ENCODE results near the gene VAMP2. TPM values are rescaled to one million over a fixed set of nuclear protein-coding genes. Genes with fewer than 3 reads are reported as not detected.
A peak's percentile ranks its signal among the peaks of the same experiment; 100 is the strongest.

The VAMP2 gene
- total RNA-seq, 1 experiment from 2014 or later, result 2.0 TPM

- no peak for DNase-seq (ENCODE audit: low read depth)
Measured at GRCh38 chr17:8123695-8124349, 38.9 kb downstream of the VAMP2 start, which contains the start of gene HES7. Gene HES7 (minus strand): TSS chr17:8124106. CDS start chr17:8124084, 22 bp downstream.

GRCh38 chr17:8122924-8123694 is 39.6 kb downstream of the VAMP2 start:
- DNase-seq (ENCODE audit: low read depth), result peak; percentile 33

GRCh38 chr17:8122422-8122923 is 40.3 kb downstream of the VAMP2 start:
- DNase-seq (ENCODE audit: low read depth), result peak; percentile 63

GRCh38 chr17:8121681-8122421 is 40.9 kb downstream of the VAMP2 start:
- DNase-seq (ENCODE audit: low read depth), result peak; percentile 59

GRCh38 chr17:8121407-8121680 is 41.4 kb downstream of the VAMP2 start:
- DNase-seq (ENCODE audit: low read depth), result no peak

- DNase-seq (ENCODE audit: low read depth), result peak; percentile 57
Measured at GRCh38 chr17:8120520-8121406, 42.0 kb downstream of the VAMP2 start.

GRCh38 chr17:8119581-8120519 is 42.9 kb downstream of the VAMP2 start:
- peak; percentile 85 for DNase-seq (ENCODE audit: low read depth)

GRCh38 chr17:8118769-8119580 is 43.8 kb downstream of the VAMP2 start:
- peak; percentile 72 for DNase-seq (ENCODE audit: low read depth)

GRCh38 chr17:8117980-8118768 is 44.6 kb downstream of the VAMP2 start, which contains the start of gene ALOXE3:
Gene ALOXE3 (minus strand): TSS chr17:8118514. CDS start chr17:8117990, 524 bp downstream.
- peak; percentile 44 for DNase-seq (ENCODE audit: low read depth)

- DNase-seq (ENCODE audit: low read depth), result no peak
Measured at GRCh38 chr17:8117367-8117979, 45.3 kb downstream of the VAMP2 start.

GRCh38 chr17:8116776-8117175 is 46.0 kb downstream of the VAMP2 start:
- DNase-seq (ENCODE audit: low read depth), result no peak

GRCh38 chr17:8110907-8111306 is 51.8 kb downstream of the VAMP2 start:
- no peak for DNase-seq (ENCODE audit: low read depth)

- no peak for DNase-seq (ENCODE audit: low read depth)
Measured at GRCh38 chr17:8110456-8110804, 52.3 kb downstream of the VAMP2 start.

GRCh38 chr17:8109661-8110455 is 52.9 kb downstream of the VAMP2 start:
- no peak for DNase-seq (ENCODE audit: low read depth)

Data from RPMI7951 (cell line).